Vagina (tissue), 2 donors: ENCODE measurements around the gene ERI2. TPM values are rescaled to one million over a fixed set of nuclear protein-coding genes. Genes with fewer than 3 reads are reported as not detected.
A peak's percentile ranks its signal among the peaks of the same experiment; 100 is the strongest.

Experiments used
- DNase-seq, 2 donors: peaks; one replicate each; pipeline ENCODE4 v3.0.0-alpha.2; 2017; ENCODE audit errors: extremely low spot score in 2 of 2
- H3K27ac ChIP-seq: fragments of 200-600 bp; sonication (generic); one replicate; pipeline ENCODE4 v1.5.1; 2019
- H3K27me3 ChIP-seq: fragments of 200-600 bp; sonication (generic); one replicate; pipeline ENCODE4 v1.5.1; 2019
- H3K36me3 ChIP-seq, 2 donors: fragments of 200-600 bp; sonication (generic); one replicate each; pipeline ENCODE4 v1.5.1; 2017 to 2019
- H3K4me1 ChIP-seq: fragments of 200-600 bp; sonication (generic); one replicate; pipeline ENCODE4 v1.5.1; 2019
- H3K4me3 ChIP-seq, 2 donors: fragments of 200-600 bp; sonication (generic); 1 replicate in 1 of 2; 2 replicates in 1 of 2; pipeline ENCODE4 v1.5.1; 2016 to 2019
- H3K9me3 ChIP-seq: fragments of 200-600 bp; sonication (generic); one replicate; pipeline ENCODE4 v1.5.1; 2019
- CTCF ChIP-seq, 3 experiments: fragments of 450-650 bp in 2 of 3; fragments of 200-600 bp in 1 of 3; sonication (generic) in 1 of 3; IDR thresholded peaks; one replicate each; pipeline ENCODE4 v1.5.1; 2017 to 2019; ENCODE audit warnings: antibody characterized with exemption in 3 of 3, mild to moderate bottlenecking in 2 of 3, moderate library complexity in 2 of 3
- POLR2A ChIP-seq, 2 donors: fragments of 450-650 bp; IDR thresholded peaks; one replicate each; pipeline ENCODE4 v1.6.1; 2017; ENCODE audit warnings: antibody characterized with exemption in 2 of 2, mild to moderate bottlenecking in 2 of 2, moderate library complexity in 2 of 2
- POLR2AphosphoS5 ChIP-seq, 2 donors: sonication (generic); formaldehyde crosslinking; IDR thresholded peaks; one replicate each; pipeline ENCODE4 v1.9.0; 2017; ENCODE audit warnings: antibody characterized with exemption in 2 of 2, mild to moderate bottlenecking in 2 of 2, low read depth in 1 of 2; ENCODE audit not compliant: insufficient read depth in 1 of 2
- intact Hi-C: fragments of 100-400 bp; cut with DNase I; formaldehyde crosslinking; loops from one replicate; pipeline ENCODE4 v1.15.1; 2023
- total RNA-seq: library from RNA; depleted of rRNA; stranded (reverse); fragments of >200 nt; gene quantifications from one replicate; pipeline ENCODE4 v1.2.3, GENCODE V29; 2016

ERI2 gene
- total RNA-seq, 1 donor from 2014 or later = 6.4 TPM

DNA sequence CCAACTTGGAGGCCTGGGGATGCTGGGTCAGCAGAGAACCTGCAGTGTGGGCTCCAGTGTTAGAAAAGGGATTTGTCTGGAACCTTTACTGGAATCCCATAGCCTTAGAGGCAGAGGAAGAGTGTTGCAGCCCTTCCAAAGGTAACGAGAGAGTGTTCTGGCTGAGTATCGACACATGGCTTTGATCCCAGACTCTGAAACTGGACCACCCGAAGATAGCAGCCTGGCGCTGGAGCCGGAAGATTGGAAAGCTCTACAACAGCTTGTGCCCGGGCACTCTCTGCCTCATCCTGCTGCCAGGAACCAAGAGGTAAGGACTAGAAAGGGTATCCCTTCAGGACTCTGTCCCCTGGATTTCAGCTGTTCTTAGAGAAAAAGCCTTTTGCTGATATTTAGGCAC, 39.8 kb upstream of the ERI2 start:
- DNase-seq = no peak
- peak overlapping the region; percentile 10 for H3K27ac ChIP-seq
- H3K36me3 ChIP-seq = no peaks in the 10 kb centered on the region
- TF ChIP-seq CTCF (IDR thresholded peaks at IDR 0.05) (no peak), POLR2AphosphoS5 (IDR thresholded peaks at IDR 0.05; ENCODE audit: insufficient read depth in 1 of 2, low read depth in 1 of 2) (no peak), POLR2A (IDR thresholded peaks at IDR 0.05) (no peak)
- no peak overlapping the region for H3K4me3 ChIP-seq
- peaks cover 12% of the 10 kb centered on the region for H3K4me1 ChIP-seq
- H3K9me3 ChIP-seq = no peaks in the 10 kb centered on the region
- intact Hi-C loops = loop anchor here (5.0 kb wide), 1 partner anchor 236 kb away; no protein-coding TSS in a partner anchor
- no peaks in the 10 kb centered on the region for H3K27me3 ChIP-seq

DNA sequence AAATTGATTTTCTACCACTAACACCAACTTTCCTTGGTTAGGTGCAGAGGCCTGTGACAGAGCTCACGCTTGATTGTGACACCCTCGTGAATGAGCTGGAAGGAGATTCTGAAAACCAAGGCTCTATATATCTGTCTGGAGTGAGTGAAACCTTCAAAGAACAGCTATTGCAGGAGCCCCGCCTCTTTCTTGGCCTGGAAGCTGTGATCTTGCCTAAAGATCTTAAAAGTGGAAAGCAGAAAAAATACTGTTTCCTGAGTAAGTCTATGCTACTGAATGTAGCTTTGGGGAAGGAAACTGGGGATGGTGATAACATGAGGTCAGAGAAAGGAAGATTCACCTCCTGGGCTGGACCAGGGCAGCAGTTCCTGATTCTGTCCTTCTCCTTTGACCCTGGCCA, 38.3 kb upstream of the ERI2 start:
- Histone ChIP-seq H3K27ac (no peak overlapping the region), H3K27me3 (no peaks in the 10 kb centered on the region), H3K4me1 (no peaks in the 10 kb centered on the region), H3K36me3 (no peaks in the 10 kb centered on the region), H3K4me3 (no peak overlapping the region), H3K9me3 (no peaks in the 10 kb centered on the region)
- intact Hi-C loops = no loop called here
- TF ChIP-seq POLR2AphosphoS5 (IDR thresholded peaks at IDR 0.05; ENCODE audit: insufficient read depth in 1 of 2, low read depth in 1 of 2) = no peak
- TF ChIP-seq POLR2A (IDR thresholded peaks at IDR 0.05) = no peak
- no peak for DNase-seq

- Histone ChIP-seq H3K4me3 (no peak overlapping the region), H3K9me3 (no peaks in the 10 kb centered on the region), H3K4me1 (no peaks in the 10 kb centered on the region), H3K27me3 (no peaks in the 10 kb centered on the region), H3K36me3 (no peaks in the 10 kb centered on the region), H3K27ac (no peak overlapping the region)
- DNase-seq = no peak
- intact Hi-C loops = no loop called here
- TF ChIP-seq POLR2AphosphoS5 (IDR thresholded peaks at IDR 0.05; ENCODE audit: insufficient read depth in 1 of 2, low read depth in 1 of 2) (no peak), CTCF (IDR thresholded peaks at IDR 0.05) (no peak), POLR2A (IDR thresholded peaks at IDR 0.05) (no peak)
Measured at GRCh38 chr16:20844054-20844453, 37.8 kb upstream of the ERI2 start.

- no peaks in the 10 kb centered on the region for H3K27me3 ChIP-seq
- no peaks in the 10 kb centered on the region for H3K9me3 ChIP-seq
- no peak for DNase-seq
- TF ChIP-seq CTCF (IDR thresholded peaks at IDR 0.05) = no peak
- no peak for TF ChIP-seq POLR2A (IDR thresholded peaks at IDR 0.05)
- no peak for TF ChIP-seq POLR2AphosphoS5 (IDR thresholded peaks at IDR 0.05; ENCODE audit: insufficient read depth in 1 of 2, low read depth in 1 of 2)
- intact Hi-C loops = no loop called here
- no peaks in the 10 kb centered on the region for H3K4me1 ChIP-seq
- no peak overlapping the region for H3K27ac ChIP-seq
- H3K4me3 ChIP-seq = no peak overlapping the region
- peaks cover 0 to 9% of the 10 kb centered on the region in 2 donors for H3K36me3 ChIP-seq
Measured at GRCh38 chr16:20839504-20839903, 33.2 kb upstream of the ERI2 start.

- Histone ChIP-seq H3K36me3 (peaks cover 0 to 9% of the 10 kb centered on the region in 2 donors), H3K27me3 (no peaks in the 10 kb centered on the region), H3K4me3 (no peak overlapping the region), H3K4me1 (no peaks in the 10 kb centered on the region), H3K27ac (no peak overlapping the region), H3K9me3 (no peaks in the 10 kb centered on the region)
- no peak for DNase-seq
- intact Hi-C loops = no loop called here
- TF ChIP-seq CTCF (IDR thresholded peaks at IDR 0.05) (no peak), POLR2AphosphoS5 (IDR thresholded peaks at IDR 0.05; ENCODE audit: insufficient read depth in 1 of 2, low read depth in 1 of 2) (no peak), POLR2A (IDR thresholded peaks at IDR 0.05) (no peak)
Measured at GRCh38 chr16:20838240-20838639, 32.0 kb upstream of the ERI2 start.
